HEK293 (cell line): Measurements from ENCODE around the gene ZNF555.

ENCODE experiments used
- CTCF ChIP-seq: fragments of 450-650 bp; formaldehyde crosslinking; IDR thresholded peaks from 2 replicates; pipeline ENCODE4 v1.5.1; 2016; ENCODE audit warnings: missing biosample characterization, missing genetic modification characterization
- GLI2 ChIP-seq: fragments of 450-650 bp; formaldehyde crosslinking; IDR thresholded peaks from 2 replicates; pipeline ENCODE4; 2017; ENCODE audit warnings: missing biosample characterization, missing genetic modification characterization, low read depth, borderline replicate concordance
- ZNF530 ChIP-seq: fragments of 450-650 bp; formaldehyde crosslinking; IDR thresholded peaks from 2 replicates; pipeline ENCODE4 v1.5.1; 2016; ENCODE audit warnings: low read depth, missing biosample characterization, missing genetic modification characterization

GRCh38 chr19:2906631-2907195 is 65.4 kb downstream of the ZNF555 start:
- TF ChIP-seq GLI2 (tag by site-specific recombination), result no peak
- no peak for TF ChIP-seq ZNF530
- no peak for TF ChIP-seq CTCF (tag by site-specific recombination)
